UCSD-AML1 (cell line): ENCODE measurements around the gene SLC19A1.

ENCODE experiments used
- DNase-seq: peaks from one replicate; lab custom pipeline; 2025; ENCODE audit not compliant: unreplicated experiment; lab: John Stamatoyannopoulos, UW

Gene SLC19A1

GRCh38 chr21:45558044-45558721 is 15.9 kb upstream of the SLC19A1 start:
- no peak for DNase-seq

GRCh38 chr21:45557616-45558043 is 15.4 kb upstream of the SLC19A1 start:
- no peak for DNase-seq

DNA sequence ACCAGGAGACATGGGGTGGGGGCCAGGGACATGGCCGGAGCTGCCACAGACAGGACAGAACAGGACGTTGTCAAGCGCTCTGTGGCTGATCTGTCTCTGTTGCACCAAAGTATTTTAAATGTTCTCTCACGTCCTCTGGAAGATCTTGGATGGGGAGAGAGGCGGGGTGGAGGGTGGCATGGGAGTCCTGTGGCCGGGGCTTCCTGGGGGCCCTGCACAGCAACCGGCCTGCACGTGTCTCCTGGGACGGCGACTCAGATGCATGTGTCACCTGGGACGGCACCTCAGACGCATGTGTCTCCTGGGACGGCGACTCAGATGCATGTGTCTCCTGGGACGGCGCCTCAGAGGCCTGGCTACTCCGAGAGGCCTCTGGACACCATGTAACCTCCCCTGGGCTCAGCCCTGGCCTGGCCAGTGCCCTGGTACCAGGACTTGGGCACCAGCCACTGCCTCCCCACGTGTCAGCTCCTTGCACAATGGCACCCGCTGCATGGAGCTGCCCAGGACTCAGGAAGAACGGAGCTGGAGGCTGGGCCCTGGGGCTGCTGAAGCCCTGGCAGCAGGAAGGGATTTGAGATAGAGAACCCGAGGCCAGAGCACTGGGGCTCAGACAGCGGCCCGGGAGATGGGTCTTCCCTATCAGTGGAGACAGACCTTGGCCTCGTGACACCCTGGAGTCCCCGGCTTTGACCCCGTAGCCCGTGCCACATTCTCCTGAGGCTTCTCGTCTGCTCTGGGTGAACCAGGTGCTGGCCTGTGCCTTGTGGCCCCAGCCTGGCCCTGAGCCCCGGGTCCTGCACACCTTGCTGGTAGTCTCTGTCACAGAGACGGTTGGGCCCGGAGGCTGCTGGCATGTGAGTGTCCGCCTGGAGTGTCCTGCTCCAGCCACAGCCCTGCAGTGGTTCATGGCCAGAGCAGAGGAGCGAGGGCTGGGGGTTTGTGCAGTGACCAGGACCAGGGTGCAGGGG is 14.7 kb upstream of the SLC19A1 start:
- DNase-seq, result no peak

GRCh38 chr21:45556302-45556644 is 14.0 kb upstream of the SLC19A1 start:
- DNase-seq, result no peak

GRCh38 chr21:45555557-45556301 is 13.5 kb upstream of the SLC19A1 start:
- peak; percentile 84 for DNase-seq

DNA sequence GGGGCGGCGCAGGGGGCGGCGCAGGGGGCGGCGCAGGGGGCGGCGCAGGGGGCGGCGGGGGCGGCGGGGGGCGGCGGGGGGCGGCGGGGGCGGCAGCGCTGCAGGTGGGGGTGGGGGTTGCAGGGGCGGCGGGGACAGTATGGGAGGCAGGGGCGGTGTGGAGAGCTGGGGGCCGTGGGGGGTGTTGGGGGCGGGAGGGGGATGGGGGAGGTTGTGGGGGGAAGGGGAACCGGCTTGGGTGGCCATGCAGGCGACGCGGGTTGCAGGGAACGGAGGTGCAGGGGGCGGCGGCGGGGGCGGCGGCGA is 13.0 kb upstream of the SLC19A1 start:
- no peak for DNase-seq

GRCh38 chr21:45554477-45555175 is 12.4 kb upstream of the SLC19A1 start:
- DNase-seq, result peak; percentile 85

DNA sequence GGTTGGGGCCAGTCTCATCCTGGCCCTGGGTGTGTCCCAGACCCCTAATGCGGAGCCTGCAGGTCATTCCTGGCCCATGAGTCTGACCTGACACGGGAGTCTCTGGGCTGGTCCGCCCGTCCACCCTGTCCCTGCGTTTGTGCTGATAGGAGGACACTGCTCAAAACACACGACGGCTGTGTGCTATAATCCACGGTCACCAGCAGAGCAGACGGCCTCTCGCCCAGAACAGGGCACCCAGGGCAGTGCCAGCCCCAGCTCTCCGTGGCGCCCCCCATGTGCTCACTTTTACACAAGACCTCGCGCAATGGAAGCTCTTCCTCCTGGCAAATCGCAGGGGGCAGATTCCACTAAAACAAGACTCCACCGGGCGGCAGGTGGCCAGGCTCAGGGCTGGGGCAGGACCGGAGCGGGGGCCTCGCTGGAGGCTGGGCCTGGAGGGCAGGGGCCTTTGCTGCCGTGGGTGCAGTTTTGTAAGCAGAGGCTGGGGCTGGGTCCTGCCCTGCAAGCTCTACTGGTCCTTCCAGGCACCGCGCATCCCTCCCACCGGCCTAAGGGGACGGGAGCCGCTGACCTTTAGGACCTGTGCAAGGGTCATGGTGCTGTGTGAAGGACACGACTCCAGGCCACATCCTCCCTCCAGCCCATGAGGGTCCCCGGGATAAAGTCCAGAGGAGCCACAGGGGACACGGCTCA is 10.6 kb upstream of the SLC19A1 start:
- no peak for DNase-seq

GRCh38 chr21:45551783-45552695 is 9.8 kb upstream of the SLC19A1 start:
- no peak for DNase-seq

DNA sequence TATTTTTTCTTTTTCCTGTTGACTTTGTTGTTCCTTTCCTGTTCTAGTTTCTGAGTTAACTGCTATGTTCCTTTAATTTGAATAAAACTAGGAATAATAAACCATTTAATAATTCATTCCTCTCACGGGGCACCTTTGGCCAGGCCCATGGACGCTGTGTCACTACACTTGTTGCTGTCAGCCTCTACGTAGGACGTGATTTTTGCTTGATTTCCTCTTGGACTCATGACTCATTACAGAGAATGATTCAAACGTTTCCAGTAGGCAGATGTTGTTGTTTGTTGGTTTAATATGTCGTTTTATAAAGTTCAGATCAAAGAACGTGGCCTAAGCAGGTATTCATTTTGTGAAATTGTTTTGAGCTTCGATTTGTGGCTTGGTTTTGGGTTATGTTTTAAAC is 9.1 kb upstream of the SLC19A1 start:
- DNase-seq, result no peak

GRCh38 chr21:45550522-45551210 is 8.4 kb upstream of the SLC19A1 start:
- DNase-seq, result peak; percentile 79

- peak; percentile 54 for DNase-seq
Measured at GRCh38 chr21:45549626-45550463, 7.6 kb upstream of the SLC19A1 start.

- no peak for DNase-seq
Measured at GRCh38 chr21:45548711-45549491, 6.7 kb upstream of the SLC19A1 start.

DNA sequence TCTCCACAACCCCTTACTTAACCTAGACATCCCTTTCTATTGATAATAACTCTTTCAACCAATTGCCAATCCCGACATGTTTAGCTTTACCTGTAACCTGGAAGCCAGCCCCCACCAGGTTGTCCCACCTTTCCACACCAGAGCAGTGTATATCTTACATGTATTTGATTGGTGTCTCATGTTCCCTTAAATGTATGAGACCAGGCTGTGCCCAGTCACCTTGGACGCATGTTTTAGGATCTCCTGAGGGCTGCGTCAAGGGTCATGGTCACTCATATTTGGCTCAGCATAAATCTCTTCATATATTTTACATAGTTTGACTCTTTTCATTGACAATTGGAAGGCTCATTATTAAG is 5.3 kb upstream of the SLC19A1 start:
- DNase-seq, result no peak

DNA sequence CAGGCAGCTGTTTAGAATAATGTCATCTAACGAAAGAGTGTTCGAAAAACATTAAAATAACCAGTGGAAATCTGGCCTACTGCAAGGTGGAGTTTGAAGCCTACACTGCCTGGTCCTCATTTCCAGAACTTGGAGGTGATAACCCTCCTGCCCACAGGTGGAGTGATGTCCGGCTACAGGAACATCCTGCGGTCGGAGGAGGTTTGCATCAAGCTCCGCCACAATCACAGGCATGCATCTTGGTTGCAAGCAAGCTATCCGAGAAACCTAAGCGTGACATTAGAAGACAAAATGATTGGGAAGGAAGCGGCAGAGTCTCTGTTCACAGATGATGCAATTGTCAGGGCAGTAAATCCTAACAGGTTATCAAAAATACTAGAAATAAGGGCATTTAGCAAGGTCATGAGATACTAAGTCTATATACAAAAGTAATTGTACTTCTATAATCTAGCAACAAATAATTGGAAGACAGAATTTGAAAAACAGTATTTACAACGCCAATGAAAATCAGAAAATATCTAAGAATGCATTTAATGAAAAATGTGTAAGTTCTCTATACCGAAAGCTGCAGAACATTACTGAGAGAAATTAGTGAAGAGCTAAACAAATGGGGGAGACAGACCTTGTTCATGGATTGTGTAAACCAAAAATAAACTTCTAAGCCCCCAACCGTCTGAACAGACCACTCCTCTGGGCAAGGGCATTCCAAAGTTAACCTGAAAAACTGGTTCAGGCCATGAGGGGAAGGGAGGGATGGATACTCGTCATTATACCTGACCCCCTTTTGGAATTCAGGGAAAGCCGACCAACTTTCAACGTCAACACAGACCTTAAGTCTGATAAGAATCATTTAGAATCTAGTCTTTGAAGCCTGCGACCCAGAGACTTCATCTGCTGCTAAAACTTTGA is 4.7 kb upstream of the SLC19A1 start:
- no peak for DNase-seq
